Left ventricle myocardium inferior (tissue), 1 donor: ENCODE results near the gene INTS15. TPM values are rescaled to one million over a fixed set of nuclear protein-coding genes. Genes with fewer than 3 reads are reported as not detected.

Experiments used
- DNase-seq: peaks from one replicate; pipeline ENCODE4 v3.0.0-alpha.2; 2020
- H3K27ac ChIP-seq: fragments of 200-600 bp; replicated peaks from 2 replicates; pipeline ENCODE4 v1.8.0; 2021
- H3K27me3 ChIP-seq: fragments of 200-600 bp; 2 replicates; pipeline ENCODE4 v1.8.0; 2021; ENCODE audit warnings: low read depth
- H3K36me3 ChIP-seq: fragments of 200-600 bp; 2 replicates; pipeline ENCODE4 v1.8.0; 2021
- H3K4me1 ChIP-seq: fragments of 200-600 bp; 2 replicates; pipeline ENCODE4 v1.8.0; 2021
- H3K4me3 ChIP-seq: fragments of 200-600 bp; 2 replicates; pipeline ENCODE4 v1.8.0; 2021; ENCODE audit warnings: mild to moderate bottlenecking, moderate library complexity
- H3K9me3 ChIP-seq: fragments of 200-600 bp; replicated peaks from 2 replicates; pipeline ENCODE4 v1.8.0; 2021
- CTCF ChIP-seq: fragments of 200-600 bp; IDR thresholded peaks from 2 replicates; pipeline ENCODE4 v1.8.0; 2021; ENCODE audit warnings: antibody characterized with exemption, mild to moderate bottlenecking, borderline replicate concordance
- intact Hi-C: fragments of 100-400 bp; cut with micrococcal nuclease; formaldehyde crosslinking; loops from one replicate; pipeline ENCODE4 v1.11.0; 2022
- total RNA-seq: library from RNA; stranded (reverse); fragmentation: NEBNext Ultra II Directional; extraction: Animal tissue kit (Norgen Biotek cat#: 25700); gene quantifications from one replicate; pipeline ENCODE4 v1.2.1, GENCODE V29; 2021
- donor health status: DM: no; HTN: yes; CAD: no; lungs with severe emphysema.

The INTS15 gene
- total RNA-seq, 1 donor from 2014 or later, result 14.4 TPM

- no peak within 1 kb of the TSS for H3K27ac ChIP-seq
- DNase-seq, result no peak
- no peak for TF ChIP-seq CTCF
- H3K36me3 ChIP-seq, result no peaks in the 10 kb centered on the region
- H3K9me3 ChIP-seq, result no peaks in the 10 kb centered on the region
- intact Hi-C loops, result no loop called here
- peaks cover 19% of the 10 kb centered on the region for H3K27me3 ChIP-seq
- H3K4me3 ChIP-seq, result no peak within 1 kb of the TSS
- no peaks in the 10 kb centered on the region for H3K4me1 ChIP-seq
Measured at GRCh38 chr7:6551016-6551511, 38.8 kb upstream of the INTS15 start, which contains the start of gene GRID2IP. GRID2IP (minus strand) TSS chr7:6551461; CDS start chr7:6551436, 25 bp downstream.

GRCh38 chr7:6553448-6554044 lies 36.3 kb upstream of the INTS15 start:
- no peak for TF ChIP-seq CTCF
- no peak overlapping the region for H3K4me3 ChIP-seq
- no peaks in the 10 kb centered on the region for H3K9me3 ChIP-seq
- no peak for DNase-seq
- H3K4me1 ChIP-seq, result no peaks in the 10 kb centered on the region
- H3K36me3 ChIP-seq, result no peaks in the 10 kb centered on the region
- no peak overlapping the region for H3K27ac ChIP-seq
- H3K27me3 ChIP-seq, result peaks cover 19% of the 10 kb centered on the region
- intact Hi-C loops, result no loop called here

GRCh38 chr7:6554848-6555247 lies 35.0 kb upstream of the INTS15 start:
- intact Hi-C loops, result no loop called here
- no peak for TF ChIP-seq CTCF
- H3K36me3 ChIP-seq, result no peaks in the 10 kb centered on the region
- H3K27me3 ChIP-seq, result peaks cover 24% of the 10 kb centered on the region
- H3K4me1 ChIP-seq, result no peaks in the 10 kb centered on the region
- H3K27ac ChIP-seq, result no peak overlapping the region
- H3K9me3 ChIP-seq, result no peaks in the 10 kb centered on the region
- no peak for DNase-seq
- no peak overlapping the region for H3K4me3 ChIP-seq

DNA sequence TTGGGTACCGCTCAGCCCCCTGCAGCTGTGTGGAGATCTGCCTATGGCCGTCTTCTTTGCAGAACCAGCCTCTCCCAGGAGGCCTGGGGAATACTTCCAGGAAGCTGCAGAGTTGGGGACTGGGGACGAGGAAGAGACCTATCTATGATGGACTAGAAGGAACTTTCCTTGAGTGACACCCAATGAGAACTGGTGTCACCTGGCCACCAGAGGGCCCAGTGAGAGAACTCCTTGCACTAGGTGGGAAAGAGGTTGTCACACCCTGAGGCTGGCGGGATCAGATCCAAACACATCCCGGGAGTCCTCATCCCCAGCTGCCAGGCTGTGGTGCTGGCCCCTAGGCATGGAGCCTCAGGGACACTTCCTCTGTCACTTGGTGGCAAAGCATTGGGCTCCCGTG lies 33.6 kb upstream of the INTS15 start:
- no peak for DNase-seq
- Histone ChIP-seq H3K27me3 (peaks cover 20% of the 10 kb centered on the region), H3K4me1 (no peaks in the 10 kb centered on the region), H3K36me3 (no peaks in the 10 kb centered on the region), H3K9me3 (no peaks in the 10 kb centered on the region), H3K4me3 (no peak overlapping the region), H3K27ac (no peak overlapping the region)
- no peak for TF ChIP-seq CTCF
- intact Hi-C loops, result no loop called here

- Histone ChIP-seq H3K4me1 (no peaks in the 10 kb centered on the region), H3K27me3 (peaks cover 11% of the 10 kb centered on the region), H3K9me3 (no peaks in the 10 kb centered on the region), H3K4me3 (no peak overlapping the region), H3K27ac (no peak overlapping the region), H3K36me3 (no peaks in the 10 kb centered on the region)
- no peak for DNase-seq
- intact Hi-C loops, result no loop called here
- TF ChIP-seq CTCF, result peak; percentile 30
Measured at GRCh38 chr7:6558837-6559236, 31.0 kb upstream of the INTS15 start.
